Skin epidermis (tissue), 12 donors: ENCODE results near the gene PGK1.
"Not testable (repeated sequence)": the region's sequence is repeated elsewhere in the genome, so short reads cannot be mapped to it uniquely, and the experiment has no call there.

ENCODE experiments used
- H3K27ac ChIP-seq, 21 experiments: fragments of 200-600 bp; sonication (generic) in 11 of 21; one replicate each; pipeline ENCODE4 v1.5.0; 2020; ENCODE audit warnings: mild to moderate bottlenecking in 3 of 21, inconsistent platforms in 2 of 21, moderate library complexity in 2 of 21
- H3K4me3 ChIP-seq, 7 experiments: fragments of 200-600 bp; sonication (generic) in 2 of 7; one replicate each; pipeline ENCODE4 v1.5.0; 2020; ENCODE audit warnings: inconsistent platforms in 2 of 7, mild to moderate bottlenecking in 2 of 7, moderate library complexity in 1 of 7

The PGK1 gene

DNA sequence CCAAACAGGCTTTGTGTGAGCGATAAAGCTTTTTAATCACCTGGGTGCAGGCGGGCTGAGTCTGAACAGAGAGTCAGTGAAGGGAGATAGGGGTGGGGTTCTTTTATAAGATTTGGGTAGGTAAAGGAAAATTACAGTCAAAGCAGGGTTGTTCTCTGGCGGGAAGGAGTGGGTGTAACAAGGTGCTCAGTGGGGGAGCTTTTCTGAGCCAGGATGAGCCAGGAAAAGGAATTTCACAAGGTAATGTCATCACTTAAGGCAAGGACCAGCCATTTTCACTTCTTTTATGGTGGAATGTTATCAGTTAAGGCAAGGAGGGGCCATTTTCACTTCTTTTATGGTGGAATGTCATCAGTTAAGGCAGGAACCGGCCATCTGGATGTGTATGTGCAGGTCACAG, 56.7 kb downstream of the PGK1 start:
- not testable (repeated sequence) for H3K27ac ChIP-seq, H3K4me3 ChIP-seq

DNA sequence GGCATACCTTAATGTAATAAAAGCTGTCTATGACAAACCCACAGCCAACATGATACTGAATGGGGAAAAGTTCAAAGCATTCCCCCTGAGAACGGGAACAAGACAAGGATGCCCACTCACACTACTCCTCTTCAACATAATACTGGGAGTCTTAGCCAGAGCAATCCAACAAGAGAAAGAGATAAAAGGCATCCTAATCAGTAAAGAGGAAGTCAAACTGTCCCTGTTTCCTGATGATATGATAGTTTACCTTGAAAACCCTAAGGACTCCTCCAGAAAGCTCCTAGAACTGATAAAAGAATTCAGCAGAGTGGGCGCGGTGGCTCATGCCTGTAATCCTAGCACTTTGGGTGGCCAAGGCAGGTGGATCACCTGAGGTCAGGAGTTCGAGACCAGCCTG, 59.1 kb downstream of the PGK1 start:
- H3K27ac ChIP-seq, H3K4me3 ChIP-seq: not testable (repeated sequence)

GRCh38 chrX:78165425-78165824, 61.4 kb downstream of the PGK1 start:
- Histone ChIP-seq H3K4me3 (no peak overlapping the region), H3K27ac (no peak overlapping the region)

- H3K27ac ChIP-seq: no peak overlapping the region
- H3K4me3 ChIP-seq: no peak overlapping the region
Measured at GRCh38 chrX:78168065-78168464, 64.0 kb downstream of the PGK1 start.
